ENCODE results near the gene DDR2. TPM values are rescaled to one million over a fixed set of nuclear protein-coding genes. Genes with fewer than 3 reads are reported as not detected.

DDR2 gene
- total RNA-seq, 1 experiment from 2014 or later: 0.77 TPM

DNA sequence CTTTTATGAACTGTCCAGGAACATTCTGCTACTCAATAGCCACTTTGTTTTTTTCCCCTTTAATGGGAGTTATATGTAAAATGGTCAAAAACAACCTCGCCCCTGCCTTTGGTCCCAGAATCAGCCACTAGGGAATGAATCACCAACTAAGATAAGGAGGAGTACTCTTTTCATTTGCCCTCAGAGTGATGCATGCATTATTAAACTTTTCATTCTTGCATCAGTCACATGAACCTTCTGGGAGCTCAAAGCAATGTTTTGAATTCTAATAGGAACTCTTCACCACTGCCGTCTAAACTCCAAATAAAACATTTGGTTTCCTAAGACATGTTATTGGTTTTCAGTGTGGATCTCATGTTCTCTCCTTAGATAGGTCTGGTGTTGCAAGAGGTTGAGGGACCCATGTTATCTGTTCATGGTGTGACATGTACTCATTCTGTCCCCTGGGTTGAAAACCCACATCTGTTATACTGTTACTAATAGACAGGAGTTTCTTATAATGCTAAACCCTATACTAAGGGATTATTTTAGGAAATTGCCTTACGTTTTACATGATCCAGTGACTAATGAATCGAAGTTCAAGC, 140.4 kb downstream of the DDR2 start:
- Histone ChIP-seq H3K27me3 (ENCODE audit: low read length) (no peaks in the 10 kb centered on the region), H3K36me3 (ENCODE audit: low read depth, low read length) (no peaks in the 10 kb centered on the region), H3K4me1 (ENCODE audit: insufficient read depth, low read length) (no peaks in the 10 kb centered on the region), H3K4me3 (ENCODE audit: low read length) (no peak overlapping the region), H3K27ac (ENCODE audit: low read length) (no peak overlapping the region), H3K4me2 (ENCODE audit: low read length) (no peak overlapping the region), H3F3A (ENCODE audit: low read length, unreplicated experiment) (no peaks in the 10 kb centered on the region), H4K20me1 (ENCODE audit: low read length) (no peaks in the 10 kb centered on the region), H3K9ac (ENCODE audit: low read length) (no peak overlapping the region), H2AFZ (ENCODE audit: low read length) (no peak overlapping the region), H3K9me2 (replicated peaks; ENCODE audit: low read length) (no peaks in the 10 kb centered on the region), H3K9me3 (ENCODE audit: low read length) (no peaks in the 10 kb centered on the region), H3K79me2 (ENCODE audit: low read length) (no peaks in the 10 kb centered on the region)
- ATAC-seq: peak; percentile 48
- TF ChIP-seq EZH2phosphoT487 (IDR thresholded peaks at IDR 0.05; ENCODE audit: borderline replicate concordance, low read length) (no peak), EZH2 (IDR thresholded peaks at IDR 0.05; ENCODE audit: low read length, unreplicated experiment) (no peak)
- TF ChIP-seq, protein P1, sequence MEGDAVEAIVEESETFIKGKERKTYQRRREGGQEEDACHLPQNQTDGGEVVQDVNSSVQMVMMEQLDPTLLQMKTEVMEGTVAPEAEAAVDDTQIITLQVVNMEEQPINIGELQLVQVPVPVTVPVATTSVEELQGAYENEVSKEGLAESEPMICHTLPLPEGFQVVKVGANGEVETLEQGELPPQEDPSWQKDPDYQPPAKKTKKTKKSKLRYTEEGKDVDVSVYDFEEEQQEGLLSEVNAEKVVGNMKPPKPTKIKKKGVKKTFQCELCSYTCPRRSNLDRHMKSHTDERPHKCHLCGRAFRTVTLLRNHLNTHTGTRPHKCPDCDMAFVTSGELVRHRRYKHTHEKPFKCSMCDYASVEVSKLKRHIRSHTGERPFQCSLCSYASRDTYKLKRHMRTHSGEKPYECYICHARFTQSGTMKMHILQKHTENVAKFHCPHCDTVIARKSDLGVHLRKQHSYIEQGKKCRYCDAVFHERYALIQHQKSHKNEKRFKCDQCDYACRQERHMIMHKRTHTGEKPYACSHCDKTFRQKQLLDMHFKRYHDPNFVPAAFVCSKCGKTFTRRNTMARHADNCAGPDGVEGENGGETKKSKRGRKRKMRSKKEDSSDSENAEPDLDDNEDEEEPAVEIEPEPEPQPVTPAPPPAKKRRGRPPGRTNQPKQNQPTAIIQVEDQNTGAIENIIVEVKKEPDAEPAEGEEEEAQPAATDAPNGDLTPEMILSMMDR (conservative IDR thresholded peaks at IDR 0.05; ENCODE audit: low read depth, low read length): no peak
- POLR2A ChIA-PET (ENCODE audit: unreplicated experiment): no interaction called here
- CTCF ChIA-PET: no interaction called here
- no TSS peak for BruUV-seq (replicated peaks)
- intact Hi-C loops (cut with micrococcal nuclease): no loop called here
- peak; percentile 11 for DNase-seq

DNA sequence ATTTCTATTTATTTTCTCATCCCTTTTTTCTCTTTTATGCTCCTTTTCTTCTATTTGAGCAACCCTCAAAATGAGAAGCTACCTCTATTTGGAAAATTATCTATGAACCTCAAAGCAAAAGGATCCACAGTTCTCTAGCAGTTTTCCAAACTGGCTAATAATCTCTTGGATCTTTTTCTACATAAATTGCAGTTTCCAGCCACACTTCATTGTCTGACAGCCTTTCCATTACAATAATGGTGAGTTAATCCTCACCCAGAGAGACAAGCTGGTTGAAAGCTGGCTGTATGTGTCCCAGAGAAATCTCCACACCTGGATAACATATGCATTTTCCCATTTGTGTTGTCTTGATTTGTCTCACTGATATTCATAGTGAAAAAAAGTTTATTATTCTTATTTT, 141.7 kb downstream of the DDR2 start:
- H3K27me3 ChIP-seq (ENCODE audit: low read length): no peaks in the 10 kb centered on the region
- intact Hi-C loops (cut with micrococcal nuclease): no loop called here
- no peak overlapping the region for H3K4me2 ChIP-seq (ENCODE audit: low read length)
- no peaks in the 10 kb centered on the region for H3K9me3 ChIP-seq (ENCODE audit: low read length)
- H3K9me2 ChIP-seq (replicated peaks; ENCODE audit: low read length): no peaks in the 10 kb centered on the region
- no peak overlapping the region for H2AFZ ChIP-seq (ENCODE audit: low read length)
- CTCF ChIA-PET: no interaction called here
- H3K4me3 ChIP-seq (ENCODE audit: low read length): no peak overlapping the region
- TF ChIP-seq, protein P1 (conservative IDR thresholded peaks at IDR 0.05; ENCODE audit: low read depth, low read length): no peak
- TF ChIP-seq EZH2phosphoT487 (IDR thresholded peaks at IDR 0.05; ENCODE audit: borderline replicate concordance, low read length) (no peak), EZH2 (IDR thresholded peaks at IDR 0.05; ENCODE audit: low read length, unreplicated experiment) (no peak)
- no peaks in the 10 kb centered on the region for H3K4me1 ChIP-seq (ENCODE audit: insufficient read depth, low read length)
- H3F3A ChIP-seq (ENCODE audit: low read length, unreplicated experiment): no peaks in the 10 kb centered on the region
- no peaks in the 10 kb centered on the region for H4K20me1 ChIP-seq (ENCODE audit: low read length)
- no peaks in the 10 kb centered on the region for H3K36me3 ChIP-seq (ENCODE audit: low read depth, low read length)
- ATAC-seq: no peak
- POLR2A ChIA-PET (ENCODE audit: unreplicated experiment): no interaction called here
- no peak overlapping the region for H3K27ac ChIP-seq (ENCODE audit: low read length)
- no peak for DNase-seq
- no TSS peak for BruUV-seq (replicated peaks)
- H3K79me2 ChIP-seq (ENCODE audit: low read length): no peaks in the 10 kb centered on the region
- no peak overlapping the region for H3K9ac ChIP-seq (ENCODE audit: low read length)

DNA sequence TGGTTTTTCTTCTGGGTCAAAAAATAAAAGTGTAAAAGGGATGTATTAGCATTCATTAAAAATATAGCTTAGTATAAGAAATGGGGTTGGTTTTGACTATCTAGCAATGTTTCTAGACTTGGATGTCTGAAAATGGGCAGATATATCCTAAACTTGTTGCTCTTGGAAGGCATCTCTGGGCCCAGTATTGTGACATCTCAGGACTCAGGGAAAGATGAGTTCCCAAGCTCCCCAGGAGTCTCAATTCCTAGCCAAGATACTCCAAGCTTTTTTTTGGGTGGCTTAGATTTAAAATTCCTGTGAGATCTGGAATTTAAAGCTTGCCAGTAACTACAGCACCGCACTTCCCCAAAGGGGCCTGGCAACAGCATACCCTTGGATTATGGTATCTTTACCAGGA, 146.8 kb downstream of the DDR2 start:
- Histone ChIP-seq H3K27ac (ENCODE audit: low read length) (no peak overlapping the region), H3K9ac (ENCODE audit: low read length) (no peak overlapping the region), H3K27me3 (ENCODE audit: low read length) (no peaks in the 10 kb centered on the region), H3K9me2 (replicated peaks; ENCODE audit: low read length) (no peaks in the 10 kb centered on the region), H3F3A (ENCODE audit: low read length, unreplicated experiment) (no peaks in the 10 kb centered on the region), H3K4me1 (ENCODE audit: insufficient read depth, low read length) (no peaks in the 10 kb centered on the region), H3K36me3 (ENCODE audit: low read depth, low read length) (no peaks in the 10 kb centered on the region), H3K79me2 (ENCODE audit: low read length) (no peaks in the 10 kb centered on the region), H2AFZ (ENCODE audit: low read length) (no peak overlapping the region), H3K4me3 (ENCODE audit: low read length) (no peak overlapping the region), H4K20me1 (ENCODE audit: low read length) (no peaks in the 10 kb centered on the region), H3K4me2 (ENCODE audit: low read length) (no peak overlapping the region), H3K9me3 (ENCODE audit: low read length) (no peaks in the 10 kb centered on the region)
- BruUV-seq (replicated peaks): no TSS peak
- intact Hi-C loops (cut with micrococcal nuclease): no loop called here
- no peak for DNase-seq
- ChIA-PET POLR2A (ENCODE audit: unreplicated experiment) (no interaction called here), CTCF (no interaction called here)
- TF ChIP-seq, protein P1 (conservative IDR thresholded peaks at IDR 0.05; ENCODE audit: low read depth, low read length): no peak
- no peak for TF ChIP-seq EZH2phosphoT487 (IDR thresholded peaks at IDR 0.05; ENCODE audit: borderline replicate concordance, low read length)
- no peak for TF ChIP-seq EZH2 (IDR thresholded peaks at IDR 0.05; ENCODE audit: low read length, unreplicated experiment)
- ATAC-seq: no peak

All from PC-3 (cell line).